Activated naive CD4-positive, alpha-beta T cell treated with anti-CD3 and anti-CD28 coated beads, Interleukin-2, amount 10 ng/mL, durations not matched to agents 7 days and 5 days (primary cell): ENCODE results near the gene VWA3A.
"Not testable (repeated sequence)": the region's sequence is repeated elsewhere in the genome, so short reads cannot be mapped to it uniquely, and the experiment has no call there.

Experiments
- CTCF ChIA-PET: fragments of 350-600 bp; sonication (Branson Sonifier 250); formaldehyde crosslinking; loops from one replicate; lab custom pipeline; 2021; ENCODE audit warnings: antibody characterized with exemption; lab: Charles Lee
- DNase-seq: peaks from one replicate; pipeline ENCODE4 v3.0.0-alpha.2; 2020
- H3K27ac Mint-ChIP-seq: one replicate; pipeline ENCODE4 v1.8.0; 2021; ENCODE audit warnings: mild to moderate bottlenecking, moderate library complexity, mixed read lengths
- H3K27me3 Mint-ChIP-seq: one replicate; pipeline ENCODE4 v1.8.0; 2021; ENCODE audit warnings: mild to moderate bottlenecking, mixed read lengths
- H3K36me3 Mint-ChIP-seq: one replicate; pipeline ENCODE4 v1.8.0; 2021; ENCODE audit warnings: mixed read lengths
- H3K4me1 Mint-ChIP-seq: one replicate; pipeline ENCODE4 v1.8.0; 2021; ENCODE audit warnings: mixed read lengths
- H3K4me3 Mint-ChIP-seq: one replicate; pipeline ENCODE4 v1.8.0; 2021; ENCODE audit warnings: mild to moderate bottlenecking, moderate library complexity, mixed read lengths
- H3K9me3 Mint-ChIP-seq: one replicate; pipeline ENCODE4 v1.8.0; 2021; ENCODE audit warnings: mixed read lengths

VWA3A gene, protein sequence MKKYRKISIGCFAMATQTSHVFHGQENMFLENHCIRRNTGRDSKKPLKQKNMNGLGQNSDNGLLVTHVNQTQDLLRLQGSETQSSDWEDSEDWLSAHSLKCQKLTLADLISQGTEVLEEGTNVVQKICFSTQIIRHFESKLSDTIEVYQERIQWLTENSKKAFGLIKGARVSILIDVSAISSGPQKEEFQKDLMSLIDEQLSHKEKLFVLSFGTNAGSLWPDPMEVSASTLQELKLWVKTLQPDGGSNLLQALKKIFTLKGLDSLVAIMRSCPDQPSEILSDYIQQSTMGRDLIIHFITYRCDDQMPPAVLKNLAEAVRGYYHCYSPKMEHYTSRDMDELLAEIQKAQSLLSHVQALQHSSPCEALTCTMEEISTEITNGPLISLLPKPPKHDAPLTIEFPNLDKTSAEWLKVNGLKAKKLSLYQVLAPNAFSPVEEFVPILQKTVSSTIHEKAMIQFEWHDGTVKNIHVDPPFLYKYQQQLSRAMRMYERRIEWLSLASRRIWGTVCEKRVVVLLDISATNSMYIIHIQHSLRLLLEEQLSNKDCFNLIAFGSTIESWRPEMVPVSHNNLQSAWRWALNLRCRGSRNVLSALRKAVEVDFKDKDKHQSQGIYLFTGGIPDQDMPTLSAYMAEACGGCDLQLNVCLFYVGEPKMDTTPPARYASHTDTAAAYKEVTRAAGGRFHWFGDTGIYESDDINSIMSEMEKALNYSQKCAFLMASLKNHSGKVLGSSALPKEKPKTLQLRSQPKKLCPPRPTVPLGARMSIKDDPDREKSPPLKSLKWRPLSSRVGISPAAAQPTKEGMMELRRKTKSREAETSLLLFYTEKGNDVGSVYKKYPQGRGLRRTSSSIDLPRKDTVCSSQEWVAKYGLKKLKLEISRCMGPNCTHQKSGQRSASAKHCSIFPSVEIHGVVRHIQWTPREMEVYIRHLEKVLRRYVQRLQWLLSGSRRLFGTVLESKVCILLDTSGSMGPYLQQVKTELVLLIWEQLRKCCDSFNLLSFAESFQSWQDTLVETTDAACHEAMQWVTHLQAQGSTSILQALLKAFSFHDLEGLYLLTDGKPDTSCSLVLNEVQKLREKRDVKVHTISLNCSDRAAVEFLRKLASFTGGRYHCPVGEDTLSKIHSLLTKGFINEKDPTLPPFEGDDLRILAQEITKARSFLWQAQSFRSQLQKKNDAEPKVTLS

GRCh38 chr16:22092143-22092933, at the start of gene VWA3A:
Gene VWA3A (plus strand): TSS chr16:22092541. CDS start chr16:22092638, 97 bp downstream.
- Mint-ChIP-seq H3K36me3 (peaks cover 1% of the 10 kb centered on the region), H3K4me3 (no peak within 1 kb of the TSS), H3K27ac (peak within 1 kb of the TSS; percentile 0), H3K4me1 (no peaks in the 10 kb centered on the region), H3K27me3 (peaks cover 29% of the 10 kb centered on the region), H3K9me3 (no peaks in the 10 kb centered on the region)
- no peak for DNase-seq
- CTCF ChIA-PET = interaction anchor here (0.7 to 3.6 kb wide), 2 partner anchors 15 to 90 kb away, joined by 3 to 15 read pairs; no protein-coding TSS in a partner anchor

DNA sequence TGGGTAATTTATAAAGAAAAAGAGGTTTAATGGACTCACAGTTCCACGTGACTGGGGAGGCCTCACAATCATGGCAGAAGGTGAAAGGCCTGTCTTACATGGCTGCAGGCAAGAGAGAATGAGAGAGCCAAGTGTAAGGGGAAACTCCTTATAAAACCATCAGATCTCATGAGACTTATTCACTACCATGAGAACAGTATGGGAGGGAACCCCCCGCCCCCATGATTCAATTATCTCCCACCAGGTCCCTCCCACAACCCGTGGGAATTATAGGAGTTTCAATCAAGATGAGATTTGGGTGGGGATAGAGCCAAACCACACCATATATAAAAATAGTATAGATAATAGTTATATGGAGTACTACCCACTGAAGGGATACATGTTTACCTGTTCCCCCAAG, 48.5 kb upstream of the VWA3A start:
- CTCF ChIA-PET, H3K4me3 Mint-ChIP-seq, H3K27me3 Mint-ChIP-seq, H3K27ac Mint-ChIP-seq, H3K9me3 Mint-ChIP-seq, H3K4me1 Mint-ChIP-seq, DNase-seq, H3K36me3 Mint-ChIP-seq: not testable (repeated sequence)

- H3K9me3 Mint-ChIP-seq, H3K36me3 Mint-ChIP-seq, H3K27me3 Mint-ChIP-seq, H3K27ac Mint-ChIP-seq, CTCF ChIA-PET, DNase-seq, H3K4me1 Mint-ChIP-seq, H3K4me3 Mint-ChIP-seq: not testable (repeated sequence)
These were observed 46.5 kb upstream of the VWA3A start for GRCh38 chr16:22045888-22046287.

DNA sequence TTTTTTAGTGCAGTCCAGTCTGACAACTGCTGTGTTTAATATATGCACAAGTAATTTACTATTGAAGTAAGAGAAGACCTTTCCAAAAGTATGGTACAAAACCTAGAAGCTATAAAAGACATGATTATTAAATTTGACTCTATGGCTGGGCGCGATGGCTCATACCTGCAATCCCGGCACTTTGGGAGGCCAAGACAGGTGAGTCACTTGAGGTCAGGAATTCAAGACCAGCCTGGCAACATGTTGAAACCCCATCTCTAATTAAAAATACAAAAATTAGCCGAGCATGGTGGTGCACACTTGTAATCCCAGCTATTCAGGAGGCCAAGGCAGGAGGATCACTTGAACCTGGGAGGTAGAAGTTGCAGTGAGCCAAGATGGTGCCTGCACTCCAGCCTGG, 41.4 kb upstream of the VWA3A start:
- no peak overlapping the region for H3K4me3 Mint-ChIP-seq
- CTCF ChIA-PET = interaction anchor here (1.4 to 1.6 kb wide), 2 partner anchors 10 to 49 kb away, joined by 3 read pairs; no protein-coding TSS in a partner anchor
- H3K9me3 Mint-ChIP-seq = no peaks in the 10 kb centered on the region
- H3K4me1 Mint-ChIP-seq = peaks cover 19% of the 10 kb centered on the region
- H3K36me3 Mint-ChIP-seq = peaks cover 2% of the 10 kb centered on the region
- DNase-seq = no peak
- no peak overlapping the region for H3K27ac Mint-ChIP-seq
- no peaks in the 10 kb centered on the region for H3K27me3 Mint-ChIP-seq

DNA sequence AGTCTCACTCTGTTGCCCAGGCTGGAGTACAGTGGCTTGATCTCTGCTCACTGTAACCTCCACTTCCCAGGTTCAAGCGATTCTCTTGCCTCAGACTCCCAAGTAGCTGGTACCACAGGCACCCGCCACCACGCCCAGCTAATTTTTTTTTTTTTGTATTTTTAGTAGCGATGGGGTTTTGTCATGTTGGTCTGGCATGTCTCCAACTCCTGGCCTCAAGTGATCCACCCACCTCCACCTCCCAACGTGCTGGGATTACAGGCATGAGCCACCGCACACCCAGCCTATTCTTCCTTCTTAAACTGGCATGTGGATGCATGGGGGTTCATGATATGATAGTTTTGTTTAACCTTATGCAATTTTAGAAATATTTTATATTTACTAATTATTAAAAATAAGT, 39.4 kb upstream of the VWA3A start:
- H3K9me3 Mint-ChIP-seq = no peaks in the 10 kb centered on the region
- DNase-seq = no peak
- CTCF ChIA-PET = interaction anchor here (0.6 kb wide), 1 partner anchor 1786 kb away, joined by 3 read pairs; no protein-coding TSS in a partner anchor
- H3K36me3 Mint-ChIP-seq = peaks cover 2% of the 10 kb centered on the region
- H3K27me3 Mint-ChIP-seq = no peaks in the 10 kb centered on the region
- peaks cover 19% of the 10 kb centered on the region for H3K4me1 Mint-ChIP-seq
- no peak overlapping the region for H3K4me3 Mint-ChIP-seq
- no peak overlapping the region for H3K27ac Mint-ChIP-seq

DNA sequence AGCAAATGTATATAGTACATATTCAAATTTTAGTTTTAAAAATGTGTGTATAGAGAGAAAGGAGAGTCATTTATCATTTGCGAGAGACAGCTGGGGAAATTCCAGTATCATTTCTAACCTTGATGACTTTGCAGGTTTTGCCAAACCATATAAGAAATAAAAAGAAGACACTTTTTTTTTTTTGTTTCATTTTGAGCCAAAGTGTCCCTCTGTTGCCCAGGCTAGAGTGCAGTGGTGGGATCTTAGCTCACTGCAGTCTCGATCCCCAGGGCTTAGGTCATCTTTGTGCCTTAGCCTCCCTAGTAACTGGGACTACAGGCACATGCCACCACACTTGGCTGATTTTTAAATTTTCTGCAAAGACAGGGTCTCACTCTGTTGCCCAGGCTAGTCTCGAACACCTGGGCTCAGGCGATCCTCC, 38.4 kb upstream of the VWA3A start:
- H3K9me3 Mint-ChIP-seq = no peaks in the 10 kb centered on the region
- H3K27me3 Mint-ChIP-seq = no peaks in the 10 kb centered on the region
- no peak overlapping the region for H3K4me3 Mint-ChIP-seq
- no peak overlapping the region for H3K27ac Mint-ChIP-seq
- peaks cover 2% of the 10 kb centered on the region for H3K36me3 Mint-ChIP-seq
- peaks cover 19% of the 10 kb centered on the region for H3K4me1 Mint-ChIP-seq
- CTCF ChIA-PET = no interaction called here
- DNase-seq = no peak

DNA sequence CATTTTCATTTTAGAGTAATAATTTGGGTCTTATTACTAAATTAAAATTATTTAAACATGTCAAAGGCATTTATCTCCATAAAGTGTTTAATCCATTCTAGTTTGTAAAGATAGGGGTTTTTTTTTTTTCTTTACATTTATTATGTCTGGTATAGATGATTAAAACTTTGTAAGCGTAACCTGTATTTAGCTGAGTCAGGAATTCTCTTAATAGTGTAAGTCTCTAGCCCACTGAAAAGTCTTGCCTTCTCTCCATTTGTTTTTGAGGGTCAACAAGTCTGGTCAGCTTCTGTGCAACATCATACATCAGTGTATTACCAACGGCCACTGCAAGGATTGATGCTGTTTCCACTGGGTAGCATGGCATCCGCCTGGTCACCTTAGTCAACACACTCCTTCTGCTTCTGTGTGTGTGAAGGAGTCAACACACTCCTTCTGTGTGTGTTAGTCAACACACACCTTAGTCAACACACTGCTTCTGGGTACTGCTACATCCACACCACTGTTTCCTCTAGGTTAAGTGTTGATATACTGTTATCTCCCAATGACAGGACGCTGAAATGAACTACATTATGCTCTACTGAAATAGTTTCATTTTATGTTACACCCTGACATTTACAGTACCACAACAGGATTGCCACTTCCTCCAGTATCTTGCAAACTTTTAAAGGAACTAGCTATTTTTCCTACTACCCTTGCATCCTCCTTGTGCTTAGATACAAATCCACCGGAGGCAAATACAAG, 37.3 kb upstream of the VWA3A start:
- Mint-ChIP-seq H3K4me1 (peaks cover 19% of the 10 kb centered on the region), H3K9me3 (no peaks in the 10 kb centered on the region), H3K4me3 (no peak overlapping the region), H3K27me3 (no peaks in the 10 kb centered on the region), H3K36me3 (peaks cover 2% of the 10 kb centered on the region), H3K27ac (peak overlapping the region; percentile 60)
- CTCF ChIA-PET = interaction anchor here (0.8 to 1.7 kb wide), 2 partner anchors 23 to 133 kb away, joined by 4 to 17 read pairs; no protein-coding TSS in a partner anchor
- DNase-seq = no peak

GRCh38 chr16:22055881-22056280, 36.5 kb upstream of the VWA3A start:
- Mint-ChIP-seq H3K27me3 (no peaks in the 10 kb centered on the region), H3K36me3 (peaks cover 2% of the 10 kb centered on the region), H3K4me1 (peaks cover 19% of the 10 kb centered on the region), H3K27ac (no peak overlapping the region), H3K4me3 (no peak overlapping the region), H3K9me3 (no peaks in the 10 kb centered on the region)
- CTCF ChIA-PET = interaction anchor here (0.6 to 1.7 kb wide), 4 partner anchors 11 to 1753 kb away, joined by 4 to 17 read pairs (median 4); no protein-coding TSS in a partner anchor
- DNase-seq = no peak

GRCh38 chr16:22063888-22064467, 28.4 kb upstream of the VWA3A start:
- peaks cover 4% of the 10 kb centered on the region for H3K9me3 Mint-ChIP-seq
- CTCF ChIA-PET = interaction anchor here (0.6 to 5.9 kb wide), 2 partner anchors 14 to 62 kb away, joined by 3 to 29 read pairs; no protein-coding TSS in a partner anchor
- H3K4me1 Mint-ChIP-seq = no peaks in the 10 kb centered on the region
- no peak overlapping the region for H3K4me3 Mint-ChIP-seq
- H3K27me3 Mint-ChIP-seq = no peaks in the 10 kb centered on the region
- H3K27ac Mint-ChIP-seq = no peak overlapping the region
- H3K36me3 Mint-ChIP-seq = peaks cover 8% of the 10 kb centered on the region
- no peak for DNase-seq

GRCh38 chr16:22065252-22065651, 27.1 kb upstream of the VWA3A start:
- CTCF ChIA-PET = interaction anchor here (5.9 kb wide), 1 partner anchor 13 kb away, joined by 29 read pairs; no protein-coding TSS in a partner anchor
- Mint-ChIP-seq H3K27ac (no peak overlapping the region), H3K27me3 (no peaks in the 10 kb centered on the region), H3K9me3 (peaks cover 4% of the 10 kb centered on the region), H3K4me1 (no peaks in the 10 kb centered on the region), H3K4me3 (no peak overlapping the region), H3K36me3 (peaks cover 8% of the 10 kb centered on the region)
- DNase-seq = no peak

GRCh38 chr16:22070361-22071330, 21.7 kb upstream of the VWA3A start:
- CTCF ChIA-PET = interaction anchor here (1.3 to 2.0 kb wide), 2 partner anchors 28 to 69 kb away, joined by 3 to 7 read pairs; no protein-coding TSS in a partner anchor

More at GRCh38 chr16:22070361-22071330, 21.7 kb upstream of the VWA3A start:
- no peaks in the 10 kb centered on the region for H3K27me3 Mint-ChIP-seq
- peaks cover 4% of the 10 kb centered on the region for H3K9me3 Mint-ChIP-seq
- H3K4me3 Mint-ChIP-seq = no peak overlapping the region
- H3K36me3 Mint-ChIP-seq = peaks cover 5% of the 10 kb centered on the region
- no peaks in the 10 kb centered on the region for H3K4me1 Mint-ChIP-seq
- no peak for DNase-seq
- H3K27ac Mint-ChIP-seq = no peak overlapping the region
